OCI-LY1 (cell line): ENCODE data around the gene KRT2.

Experiments
- H2AFZ ChIP-seq: fragments of 200-600 bp; sonication (generic), shearing (Covaris generic); 2 replicates; pipeline ENCODE4 v1.6.0; 2014; ENCODE audit warnings: antibody characterized with exemption, mild to moderate bottlenecking, low read length
- H3F3A ChIP-seq: fragments of 200-600 bp; sonication (generic), shearing (Covaris generic); 2 replicates; pipeline ENCODE4 v1.6.0; 2014; ENCODE audit warnings: mild to moderate bottlenecking, antibody characterized with exemption, low read length, moderate library complexity; ENCODE audit not compliant: insufficient read depth
- H3K27ac ChIP-seq: fragments of 200-600 bp; sonication (generic); 2 replicates; pipeline ENCODE4 v1.5.1; 2014; ENCODE audit warnings: low read length, mixed run types, mild to moderate bottlenecking, low read depth; ENCODE audit not compliant: poor library complexity, severe bottlenecking
- H3K27me3 ChIP-seq: fragments of 200-600 bp; sonication (generic); 2 replicates; pipeline ENCODE4 v1.6.0; 2014; ENCODE audit warnings: antibody characterized with exemption, mild to moderate bottlenecking, low read length, moderate library complexity; ENCODE audit not compliant: insufficient read depth
- H3K36me3 ChIP-seq: fragments of 200-600 bp; sonication (generic); 2 replicates; pipeline ENCODE4 v1.6.1; 2014; ENCODE audit warnings: mild to moderate bottlenecking, antibody characterized with exemption, low read length, moderate library complexity, mixed read lengths; ENCODE audit not compliant: insufficient read depth
- H3K4me1 ChIP-seq: fragments of 200-600 bp; sonication (generic); 2 replicates; pipeline ENCODE4 v1.5.1; 2014; ENCODE audit warnings: mild to moderate bottlenecking, low read length, moderate library complexity; ENCODE audit not compliant: insufficient read depth, severe bottlenecking
- H3K4me2 ChIP-seq: fragments of 200-600 bp; sonication (generic), shearing (Covaris generic); 2 replicates; pipeline ENCODE4 v1.6.1; 2014; ENCODE audit warnings: low read length
- H3K4me3 ChIP-seq: fragments of 200-600 bp; sonication (generic); 2 replicates; pipeline ENCODE4 v1.5.1; 2014; ENCODE audit warnings: low read length, low read depth, mild to moderate bottlenecking, mixed read lengths; ENCODE audit not compliant: poor library complexity, severe bottlenecking
- H3K79me2 ChIP-seq: fragments of 200-600 bp; shearing (Covaris generic); 2 replicates; pipeline ENCODE4 v1.6.1; 2016; ENCODE audit warnings: mixed run types, low read length, mixed read lengths; ENCODE audit not compliant: insufficient read depth
- H3K9ac ChIP-seq: fragments of 200-600 bp; sonication (generic), shearing (Covaris generic); 2 replicates; pipeline ENCODE4 v1.6.1; 2014; ENCODE audit warnings: mild to moderate bottlenecking, low read length, mixed read lengths
- H3K9me2 ChIP-seq: fragments of 200-600 bp; sonication (generic), shearing (Covaris generic); 2 replicates; pipeline ENCODE4 v1.6.1; 2014; ENCODE audit warnings: low read depth, mild to moderate bottlenecking, low read length, mixed read lengths
- H3K9me3 ChIP-seq: fragments of 200-600 bp; shearing (Covaris generic); 2 replicates; pipeline ENCODE4 v1.6.1; 2014; ENCODE audit warnings: low read length, mixed read lengths
- H4K20me1 ChIP-seq: fragments of 200-600 bp; sonication (generic), shearing (Covaris generic); 2 replicates; pipeline ENCODE4 v1.6.0; 2016; ENCODE audit warnings: mild to moderate bottlenecking, low read length; ENCODE audit not compliant: insufficient read depth
- EZH2 ChIP-seq: fragments of 200-600 bp; sonication (generic), shearing (Covaris generic); IDR thresholded peaks from 2 replicates; pipeline ENCODE4 v1.8.0; 2017; ENCODE audit warnings: borderline replicate concordance, mixed run types, mild to moderate bottlenecking, antibody characterized with exemption, low read length, moderate library complexity, mixed read lengths
- TF ChIP-seq, protein P1 (sequence below): fragments of 200-600 bp; sonication (generic), shearing (Covaris generic); IDR thresholded peaks from 2 replicates; pipeline ENCODE4 v1.5.1; 2017; ENCODE audit warnings: mild to moderate bottlenecking, antibody characterized with exemption, low read length, moderate library complexity, mixed read lengths

KRT2 gene

DNA sequence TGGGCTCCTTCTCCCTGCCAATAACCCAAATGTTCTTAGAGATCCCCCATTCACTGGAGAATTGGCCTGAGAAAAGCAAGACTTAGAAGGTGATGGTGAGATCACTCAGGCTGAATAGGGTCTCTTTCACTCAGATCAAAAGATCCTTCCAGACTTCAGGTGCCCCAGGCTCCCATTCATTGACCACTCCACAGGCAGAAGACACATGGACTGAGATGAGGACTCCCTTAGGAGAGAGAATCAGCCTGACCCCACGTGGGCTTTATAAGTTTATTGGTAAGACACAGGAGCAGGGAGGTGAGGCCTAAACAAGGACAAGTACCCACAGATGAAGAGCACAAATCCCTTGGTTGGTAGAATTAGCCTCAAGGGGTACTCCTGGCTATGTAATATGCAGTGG lies 44.7 kb downstream of the KRT2 start:
- Histone ChIP-seq H3K4me2 (no peak overlapping the region), H4K20me1 (no peaks in the 10 kb centered on the region), H3K4me1 (no peaks in the 10 kb centered on the region), H3K9me3 (no peaks in the 10 kb centered on the region), H3K9ac (no peak overlapping the region), H2AFZ (no peak overlapping the region), H3K79me2 (no peaks in the 10 kb centered on the region), H3K27me3 (peaks cover 4% of the 10 kb centered on the region; the same call in 1 of the 2 replicates), H3F3A (no peaks in the 10 kb centered on the region), H3K4me3 (no peak overlapping the region), H3K27ac (no peak overlapping the region), H3K36me3 (no peaks in the 10 kb centered on the region), H3K9me2 (no peaks in the 10 kb centered on the region)
- TF ChIP-seq EZH2 = no peak
- TF ChIP-seq, protein P1, sequence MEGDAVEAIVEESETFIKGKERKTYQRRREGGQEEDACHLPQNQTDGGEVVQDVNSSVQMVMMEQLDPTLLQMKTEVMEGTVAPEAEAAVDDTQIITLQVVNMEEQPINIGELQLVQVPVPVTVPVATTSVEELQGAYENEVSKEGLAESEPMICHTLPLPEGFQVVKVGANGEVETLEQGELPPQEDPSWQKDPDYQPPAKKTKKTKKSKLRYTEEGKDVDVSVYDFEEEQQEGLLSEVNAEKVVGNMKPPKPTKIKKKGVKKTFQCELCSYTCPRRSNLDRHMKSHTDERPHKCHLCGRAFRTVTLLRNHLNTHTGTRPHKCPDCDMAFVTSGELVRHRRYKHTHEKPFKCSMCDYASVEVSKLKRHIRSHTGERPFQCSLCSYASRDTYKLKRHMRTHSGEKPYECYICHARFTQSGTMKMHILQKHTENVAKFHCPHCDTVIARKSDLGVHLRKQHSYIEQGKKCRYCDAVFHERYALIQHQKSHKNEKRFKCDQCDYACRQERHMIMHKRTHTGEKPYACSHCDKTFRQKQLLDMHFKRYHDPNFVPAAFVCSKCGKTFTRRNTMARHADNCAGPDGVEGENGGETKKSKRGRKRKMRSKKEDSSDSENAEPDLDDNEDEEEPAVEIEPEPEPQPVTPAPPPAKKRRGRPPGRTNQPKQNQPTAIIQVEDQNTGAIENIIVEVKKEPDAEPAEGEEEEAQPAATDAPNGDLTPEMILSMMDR = no peak

DNA sequence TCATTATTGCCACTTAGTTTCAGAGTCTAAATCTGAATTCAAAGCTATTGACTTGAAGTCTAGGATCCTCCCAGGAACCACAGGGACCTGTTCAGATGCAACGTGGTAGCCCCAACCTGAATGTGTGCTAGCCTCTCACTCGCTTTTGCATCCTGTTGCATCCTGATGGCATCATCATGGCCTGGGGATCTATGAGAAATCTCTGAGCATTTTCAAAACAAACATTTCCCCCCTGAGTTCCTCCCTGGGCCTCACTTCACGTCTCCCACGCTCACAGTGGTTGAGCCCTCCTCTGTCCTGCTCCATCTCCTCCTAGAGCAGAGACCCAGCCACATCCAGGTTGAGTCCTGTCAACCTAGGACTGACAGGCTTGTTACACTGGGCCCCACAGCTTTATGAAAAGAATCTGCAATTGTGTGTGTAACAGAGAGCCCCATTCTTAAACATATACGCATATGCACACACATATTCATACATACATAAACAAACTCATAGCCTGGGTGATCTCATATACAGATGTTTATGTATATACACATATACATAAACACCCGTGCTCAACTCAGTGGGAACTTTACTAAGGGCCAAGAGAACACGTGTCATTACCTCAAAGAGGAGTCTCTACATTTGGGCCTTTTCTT lies 45.3 kb downstream of the KRT2 start:
- no peak overlapping the region for H3K27ac ChIP-seq
- H4K20me1 ChIP-seq = no peaks in the 10 kb centered on the region
- H3K9ac ChIP-seq = no peak overlapping the region
- H3K36me3 ChIP-seq = no peaks in the 10 kb centered on the region
- no peaks in the 10 kb centered on the region for H3K4me1 ChIP-seq
- no peaks in the 10 kb centered on the region for H3K79me2 ChIP-seq
- no peaks in the 10 kb centered on the region for H3K9me2 ChIP-seq
- no peak overlapping the region for H2AFZ ChIP-seq
- H3K9me3 ChIP-seq = no peaks in the 10 kb centered on the region
- no peaks in the 10 kb centered on the region for H3F3A ChIP-seq
- no peak overlapping the region for H3K4me2 ChIP-seq
- TF ChIP-seq, protein P1 = no peak
- TF ChIP-seq EZH2 = no peak
- no peak overlapping the region for H3K4me3 ChIP-seq
- H3K27me3 ChIP-seq = peaks cover 5% of the 10 kb centered on the region; the same call in 1 of the 2 replicates

DNA sequence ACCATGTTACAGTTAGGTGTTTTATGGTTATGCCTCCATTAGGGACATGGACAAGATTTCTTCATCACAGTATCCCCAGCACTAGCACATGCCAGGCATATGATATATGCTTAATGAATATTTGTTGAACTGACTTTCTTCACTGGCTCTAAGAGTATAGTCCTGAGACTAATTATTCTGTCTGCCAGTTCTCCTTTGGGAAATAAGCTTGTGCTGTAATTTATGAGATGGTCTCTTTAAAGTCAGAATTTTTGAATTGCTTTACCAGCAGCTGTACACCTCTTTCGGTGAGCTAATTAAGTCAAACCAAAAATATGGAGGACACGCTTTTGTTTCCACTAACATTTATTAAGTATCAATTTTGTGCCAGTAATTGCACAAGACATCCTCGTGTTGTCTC lies 45.9 kb downstream of the KRT2 start:
- no peaks in the 10 kb centered on the region for H3K36me3 ChIP-seq
- no peaks in the 10 kb centered on the region for H3K9me2 ChIP-seq
- no peaks in the 10 kb centered on the region for H4K20me1 ChIP-seq
- no peak overlapping the region for H3K9ac ChIP-seq
- no peaks in the 10 kb centered on the region for H3F3A ChIP-seq
- no peaks in the 10 kb centered on the region for H3K9me3 ChIP-seq
- H3K4me3 ChIP-seq = no peak overlapping the region
- TF ChIP-seq, protein P1 = no peak
- TF ChIP-seq EZH2 = no peak
- H3K27ac ChIP-seq = no peak overlapping the region
- no peaks in the 10 kb centered on the region for H3K79me2 ChIP-seq
- no peak overlapping the region for H2AFZ ChIP-seq
- peaks cover 8% of the 10 kb centered on the region; the same call in 1 of the 2 replicates for H3K27me3 ChIP-seq
- no peak overlapping the region for H3K4me2 ChIP-seq
- H3K4me1 ChIP-seq = no peaks in the 10 kb centered on the region
